ENCODE measurements around the gene C16orf54.
"Not testable (repeated sequence)": the region's sequence is repeated elsewhere in the genome, so short reads cannot be mapped to it uniquely, and the experiment has no call there.

Gene C16orf54, protein sequence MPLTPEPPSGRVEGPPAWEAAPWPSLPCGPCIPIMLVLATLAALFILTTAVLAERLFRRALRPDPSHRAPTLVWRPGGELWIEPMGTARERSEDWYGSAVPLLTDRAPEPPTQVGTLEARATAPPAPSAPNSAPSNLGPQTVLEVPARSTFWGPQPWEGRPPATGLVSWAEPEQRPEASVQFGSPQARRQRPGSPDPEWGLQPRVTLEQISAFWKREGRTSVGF

DNA sequence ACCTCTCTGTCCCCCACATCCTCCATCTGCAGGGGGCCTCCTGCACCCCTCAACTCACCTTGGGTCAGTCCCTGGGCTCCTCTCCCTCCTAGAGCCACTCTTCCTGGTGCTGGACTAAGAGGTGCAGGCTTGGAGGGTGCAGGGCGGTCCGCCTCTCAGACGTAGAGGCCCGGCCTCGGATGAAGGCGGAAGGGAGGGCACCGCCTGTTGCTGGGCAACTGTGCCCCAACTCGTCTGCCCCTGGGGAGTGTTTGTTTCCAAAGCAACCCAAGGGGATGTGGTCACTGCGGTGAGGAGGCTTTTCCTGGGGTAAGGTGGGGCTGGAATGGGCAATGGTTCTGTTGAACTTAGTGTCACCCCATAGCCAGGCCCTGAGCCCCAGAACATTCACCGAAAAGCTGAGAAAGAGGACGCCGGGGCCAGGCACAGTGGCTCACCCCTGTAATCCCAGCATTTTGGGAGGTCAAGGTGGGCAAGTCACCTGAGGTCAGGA lies at the start of gene C16orf54:
Gene C16orf54, minus strand, starts transcription at position 138 of the 493 bp plus-strand sequence. CDS start 1,039 bp downstream, outside the sequence.
- no peak for DNase-seq (ENCODE audit: low read depth in 1 of 2, low spot score in 1 of 2)
- in situ Hi-C loops (cut with HindIII; ENCODE audit: low pct_unique_long_range_greater_than_20kb, low sequenced_read_pairs), result no loop called here
- no peak for TF ChIP-seq JUND (IDR thresholded peaks at IDR 0.05; ENCODE audit: low read depth)

DNA sequence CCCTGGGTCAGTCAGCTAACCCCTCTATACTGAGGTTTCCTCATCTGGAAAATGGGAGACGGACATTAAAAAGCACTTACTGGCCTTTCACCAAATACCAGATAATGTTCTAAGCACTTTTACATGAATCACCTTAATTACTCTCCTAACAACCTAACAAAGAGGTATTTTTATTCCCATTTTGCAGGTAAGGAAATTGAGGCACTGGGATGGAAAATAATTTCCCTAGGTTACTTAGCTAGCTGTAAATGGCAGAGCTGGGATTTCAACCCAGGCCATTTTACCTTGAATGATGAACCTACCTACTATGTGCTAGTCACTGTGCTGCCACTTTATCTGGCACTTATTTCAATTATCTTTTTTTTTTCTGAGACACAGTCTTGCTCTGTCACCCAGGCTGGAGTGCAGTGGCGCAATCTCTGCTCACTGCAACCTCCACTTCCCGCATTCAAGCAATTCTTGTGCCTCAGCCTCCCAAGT lies 48.5 kb upstream of the C16orf54 start:
- no peak for DNase-seq (ENCODE audit: low read depth in 1 of 2, low spot score in 1 of 2)
- no peak for TF ChIP-seq JUND (IDR thresholded peaks at IDR 0.05; ENCODE audit: low read depth)
- in situ Hi-C loops (cut with HindIII; ENCODE audit: low pct_unique_long_range_greater_than_20kb, low sequenced_read_pairs), result no loop called here

DNA sequence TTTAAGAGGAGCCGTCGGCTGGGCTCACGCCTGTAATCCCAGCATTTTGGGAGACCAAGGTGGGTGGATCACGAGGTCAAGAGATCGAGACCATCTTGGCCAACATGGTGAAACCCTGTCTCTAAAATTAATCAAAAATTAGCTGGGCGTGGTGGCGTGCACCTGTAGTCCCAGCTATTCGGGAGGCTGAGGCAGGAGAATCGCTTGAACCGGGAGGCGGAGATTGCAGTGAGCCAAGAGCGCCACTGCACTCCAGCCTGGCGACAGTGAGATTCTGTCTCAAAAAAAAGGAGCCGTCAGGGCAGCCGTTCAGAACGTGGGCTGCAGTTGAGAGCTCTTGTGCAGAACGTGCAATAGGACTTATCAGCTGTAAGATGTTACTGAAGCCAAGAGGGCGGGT lies 47.4 kb upstream of the C16orf54 start:
- DNase-seq (ENCODE audit: low read depth in 1 of 2, low spot score in 1 of 2); in situ Hi-C loops (cut with HindIII; ENCODE audit: low pct_unique_long_range_greater_than_20kb, low sequenced_read_pairs): not testable (repeated sequence)

DNA sequence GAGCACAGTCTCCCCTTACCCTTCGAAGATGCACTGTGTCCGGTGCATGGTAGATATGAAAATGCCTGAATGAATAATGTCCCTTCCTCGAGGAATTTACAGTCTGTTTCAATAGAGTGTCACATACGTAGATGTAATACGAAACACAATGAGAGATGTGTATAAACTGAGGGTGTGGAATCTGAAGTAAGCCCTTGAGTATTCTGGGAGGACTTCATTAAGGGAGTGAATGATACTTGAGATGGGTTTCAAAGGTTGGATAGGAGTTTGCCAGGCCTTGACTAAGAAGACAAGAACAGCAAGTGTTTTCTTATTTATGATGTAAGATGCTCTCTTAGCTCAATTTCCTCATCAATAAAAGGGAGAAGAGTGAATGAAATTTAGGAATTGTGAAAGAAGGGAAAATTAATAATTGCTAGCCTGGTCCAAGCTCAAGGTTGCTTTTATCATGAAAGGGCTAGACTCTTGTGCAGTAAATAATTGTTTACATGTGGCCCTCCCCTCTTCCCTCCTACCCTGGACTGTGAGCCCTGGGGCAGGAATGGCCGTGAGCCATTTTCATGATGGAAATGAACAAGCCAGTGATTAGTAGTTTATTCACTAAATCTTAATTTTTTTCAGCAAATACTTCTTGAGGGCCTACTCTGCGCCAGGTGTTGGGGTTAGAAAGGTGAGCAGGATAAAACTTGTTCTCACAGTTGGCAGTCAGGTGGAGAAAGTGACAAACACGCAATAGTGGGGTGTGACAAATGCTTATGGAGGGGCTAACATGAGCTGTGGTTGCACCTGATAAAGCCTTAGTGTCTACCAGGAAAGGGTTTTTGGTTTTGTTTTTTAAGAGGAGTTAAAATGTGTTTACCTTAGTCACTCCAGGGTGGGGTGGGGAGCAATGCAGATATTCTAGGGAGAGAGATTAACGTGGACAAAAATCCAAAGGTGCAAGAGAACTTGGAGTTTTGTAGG lies 46.3 kb upstream of the C16orf54 start:
- in situ Hi-C loops (cut with HindIII; ENCODE audit: low pct_unique_long_range_greater_than_20kb, low sequenced_read_pairs), result no loop called here

DNA sequence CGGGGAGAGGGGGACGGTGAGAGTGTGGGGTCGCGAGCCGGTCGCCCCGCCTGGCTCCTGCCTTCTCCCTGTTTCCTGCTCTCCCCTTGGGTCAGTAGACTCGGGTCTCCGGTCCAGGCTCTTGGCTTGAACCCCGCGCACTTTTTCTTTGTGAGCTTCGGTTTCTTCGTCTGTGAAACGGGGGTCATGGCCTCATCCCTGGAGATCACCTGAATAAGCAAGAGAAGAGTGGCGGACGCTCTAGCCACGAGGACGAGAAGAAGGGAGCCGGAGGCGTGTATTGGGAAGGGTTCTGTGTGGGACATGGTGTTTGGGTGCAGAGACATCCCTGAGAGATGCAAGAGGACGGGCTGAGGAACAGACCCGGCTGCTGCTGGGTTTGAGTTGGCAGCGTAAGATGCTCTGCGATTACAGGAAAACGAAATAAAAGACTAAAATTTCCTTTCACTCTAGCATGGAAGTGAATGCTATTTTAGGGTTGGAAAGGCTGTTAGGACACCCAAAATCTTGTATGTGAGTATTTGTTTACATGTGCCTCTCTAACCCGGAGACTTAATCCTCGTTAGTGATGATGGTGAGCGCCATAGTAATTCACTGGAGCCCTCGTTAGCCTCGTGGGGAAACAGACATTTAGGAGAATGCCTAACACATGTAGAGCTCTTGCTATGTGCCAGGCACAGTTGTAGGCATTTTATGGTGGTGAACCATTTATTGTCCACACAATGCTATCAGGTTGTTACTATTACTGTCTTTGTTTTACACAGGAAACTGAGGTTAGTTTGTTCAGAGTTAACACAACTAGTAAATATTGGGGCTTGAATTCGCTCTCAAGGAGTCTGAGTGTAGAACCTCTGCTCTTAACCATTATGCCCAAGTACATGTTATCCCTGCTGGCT lies 45.4 kb upstream of the C16orf54 start:
- TF ChIP-seq JUND (IDR thresholded peaks at IDR 0.05; ENCODE audit: low read depth), result no peak
- in situ Hi-C loops (cut with HindIII; ENCODE audit: low pct_unique_long_range_greater_than_20kb, low sequenced_read_pairs), result no loop called here
- DNase-seq (ENCODE audit: low read depth in 1 of 2, low spot score in 1 of 2), result peak in 1 of 2 experiments; percentile 14

More for the DNA sequence above, 46.3 kb upstream of the C16orf54 start:
- TF ChIP-seq JUND (IDR thresholded peaks at IDR 0.05; ENCODE audit: low read depth), result no peak
- DNase-seq (ENCODE audit: low read depth in 1 of 2, low spot score in 1 of 2), result no peak

DNA sequence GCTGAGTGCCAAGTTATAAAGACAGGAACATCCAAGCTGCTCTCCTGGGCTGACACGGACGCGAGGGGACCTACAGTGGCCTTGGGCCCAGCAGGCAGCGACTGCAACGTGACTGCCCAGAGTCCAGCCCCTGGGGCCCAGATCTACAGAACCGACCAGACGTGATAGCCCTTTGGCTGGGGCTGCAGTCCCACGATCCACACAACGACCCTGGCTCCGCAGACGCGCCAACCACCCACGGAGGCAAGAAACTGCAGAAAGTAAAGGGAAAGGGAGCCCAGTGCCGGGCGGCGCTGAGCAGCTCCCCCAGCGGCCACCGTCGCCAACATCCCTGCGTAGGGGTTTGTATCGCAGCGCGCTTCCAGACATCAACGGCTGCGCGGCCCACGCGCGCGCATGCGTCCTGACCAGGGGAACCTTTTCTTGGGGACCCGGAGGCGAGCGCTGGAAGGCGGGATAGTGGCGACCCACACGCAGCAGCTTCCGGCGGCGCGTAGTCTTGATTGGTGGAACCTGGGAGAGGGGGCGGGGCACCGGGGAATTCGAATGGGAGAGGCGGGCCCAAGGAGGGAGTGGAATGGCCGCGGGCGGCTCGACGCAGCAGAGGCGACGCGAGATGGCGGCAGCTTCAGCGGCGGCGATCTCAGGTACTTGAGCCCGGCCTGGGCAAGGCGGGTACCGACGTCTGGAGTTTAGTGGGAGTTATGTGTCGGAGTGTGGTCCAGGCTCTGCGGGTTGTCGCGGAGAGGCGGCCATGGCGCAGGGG lies 44.6 kb upstream of the C16orf54 start, which contains the start of gene KIF22:
Gene KIF22, plus strand, starts transcription at position 569 of the 766 bp plus-strand sequence. Its CDS starts 9 bp downstream, at position 578.
- TF ChIP-seq JUND (IDR thresholded peaks at IDR 0.05; ENCODE audit: low read depth), result no peak

DNA sequence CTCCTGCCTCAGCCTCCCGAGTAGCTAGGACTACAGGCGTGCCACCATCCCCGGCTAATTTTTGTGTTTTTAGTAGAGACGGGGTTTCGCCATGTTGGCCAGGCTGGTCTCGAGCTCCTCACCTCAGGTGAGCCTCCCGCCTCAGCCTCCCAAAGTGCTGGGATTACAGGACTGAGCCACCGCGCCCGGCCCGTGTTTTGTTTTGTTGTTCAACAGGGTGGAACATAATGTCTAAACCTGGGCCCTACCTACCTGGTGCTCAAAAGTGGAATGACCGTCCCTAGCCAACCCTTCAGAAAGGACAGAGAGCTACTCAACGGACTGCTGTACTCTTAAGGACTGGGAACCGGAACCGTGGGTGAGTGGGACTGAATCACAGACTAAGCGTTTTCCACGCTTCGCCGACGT lies 44.0 kb upstream of the C16orf54 start:
- in situ Hi-C loops (cut with HindIII; ENCODE audit: low pct_unique_long_range_greater_than_20kb, low sequenced_read_pairs), result no loop called here
- TF ChIP-seq JUND (IDR thresholded peaks at IDR 0.05; ENCODE audit: low read depth), result no peak
- peak in 1 of 2 experiments; percentile 46 for DNase-seq (ENCODE audit: low read depth in 1 of 2, low spot score in 1 of 2)

More for the DNA sequence above, 44.6 kb upstream of the C16orf54 start, which contains the start of gene KIF22:
- DNase-seq (ENCODE audit: low read depth in 1 of 2, low spot score in 1 of 2), result peak; percentile 98 to 99
- in situ Hi-C loops (cut with HindIII; ENCODE audit: low pct_unique_long_range_greater_than_20kb, low sequenced_read_pairs), result no loop called here

DNA sequence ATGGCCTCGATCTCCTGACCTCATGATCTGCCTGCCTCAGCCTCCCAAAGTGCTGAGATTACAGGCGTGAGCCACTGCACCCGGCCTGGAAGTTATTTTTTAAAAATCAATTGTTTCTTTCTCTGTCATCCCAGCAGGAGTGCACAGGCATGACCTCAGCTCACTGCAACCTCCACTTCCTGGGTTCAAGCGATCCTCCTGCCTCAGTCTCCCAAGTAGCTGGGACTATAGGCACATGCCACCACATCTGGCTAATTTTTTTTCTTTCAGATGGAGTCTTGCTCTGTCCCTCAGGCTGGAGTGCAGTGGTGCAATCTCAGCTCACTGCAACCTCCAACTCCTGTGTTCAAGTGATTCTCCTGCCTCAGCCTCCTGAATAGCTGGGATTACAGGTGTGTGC lies 41.4 kb upstream of the C16orf54 start:
- in situ Hi-C loops (cut with HindIII; ENCODE audit: low pct_unique_long_range_greater_than_20kb, low sequenced_read_pairs); DNase-seq (ENCODE audit: low read depth in 1 of 2, low spot score in 1 of 2): not testable (repeated sequence)

DNA sequence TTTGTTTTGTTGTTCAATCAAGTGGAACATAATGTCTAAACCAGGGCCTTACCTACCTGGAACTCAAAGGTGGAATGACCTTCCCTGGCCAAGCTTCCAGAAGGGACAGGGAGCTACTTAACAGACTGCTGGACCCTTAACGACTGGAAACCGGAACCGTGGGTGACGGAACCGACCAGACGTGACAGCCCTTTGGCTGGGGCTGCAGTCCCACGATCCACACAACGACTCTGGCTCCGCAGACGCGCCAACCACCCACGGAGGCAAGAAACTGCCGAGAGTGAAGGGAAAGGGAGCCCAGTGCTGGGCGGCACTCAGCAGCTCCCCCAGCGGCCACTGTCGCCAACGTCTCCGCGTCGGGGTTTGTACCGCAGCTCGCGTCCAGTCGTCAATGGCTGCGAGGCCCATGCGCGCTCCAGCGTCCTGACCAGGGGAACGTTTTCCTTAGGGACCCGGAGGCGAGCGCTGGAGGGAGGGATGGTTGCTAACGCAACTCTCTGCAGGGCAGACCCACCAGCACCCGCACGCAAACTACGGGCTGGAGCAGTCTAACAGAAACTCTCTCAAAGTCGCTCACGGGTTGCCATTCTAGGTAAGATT lies 39.2 kb upstream of the C16orf54 start:
- in situ Hi-C loops (cut with HindIII; ENCODE audit: low pct_unique_long_range_greater_than_20kb, low sequenced_read_pairs), result no loop called here
- TF ChIP-seq JUND (IDR thresholded peaks at IDR 0.05; ENCODE audit: low read depth), result no peak

DNA sequence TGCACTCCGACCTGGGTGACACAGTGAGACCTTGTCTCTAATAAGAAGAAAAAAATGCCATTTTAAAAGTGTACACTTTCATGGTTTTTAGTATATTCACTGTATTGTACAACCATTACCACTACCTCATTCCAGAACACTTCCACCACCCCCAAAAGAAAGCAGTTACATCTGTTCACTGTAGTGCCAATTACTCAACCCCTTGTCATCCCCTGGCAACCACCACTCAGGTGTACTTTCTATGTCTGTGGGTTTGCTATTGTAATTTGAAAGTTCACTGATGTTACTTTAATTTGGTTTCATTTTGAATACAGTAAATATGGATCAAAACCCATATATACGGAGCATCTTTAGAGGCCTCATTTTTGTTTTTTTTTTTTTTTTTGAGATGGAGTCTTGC lies 38.4 kb upstream of the C16orf54 start:
- TF ChIP-seq JUND (IDR thresholded peaks at IDR 0.05; ENCODE audit: low read depth), result no peak
- in situ Hi-C loops (cut with HindIII; ENCODE audit: low pct_unique_long_range_greater_than_20kb, low sequenced_read_pairs), result no loop called here
- DNase-seq (ENCODE audit: low read depth in 1 of 2, low spot score in 1 of 2), result no peak

More for the DNA sequence above, 39.2 kb upstream of the C16orf54 start:
- no peak for DNase-seq (ENCODE audit: low read depth in 1 of 2, low spot score in 1 of 2)

DNA sequence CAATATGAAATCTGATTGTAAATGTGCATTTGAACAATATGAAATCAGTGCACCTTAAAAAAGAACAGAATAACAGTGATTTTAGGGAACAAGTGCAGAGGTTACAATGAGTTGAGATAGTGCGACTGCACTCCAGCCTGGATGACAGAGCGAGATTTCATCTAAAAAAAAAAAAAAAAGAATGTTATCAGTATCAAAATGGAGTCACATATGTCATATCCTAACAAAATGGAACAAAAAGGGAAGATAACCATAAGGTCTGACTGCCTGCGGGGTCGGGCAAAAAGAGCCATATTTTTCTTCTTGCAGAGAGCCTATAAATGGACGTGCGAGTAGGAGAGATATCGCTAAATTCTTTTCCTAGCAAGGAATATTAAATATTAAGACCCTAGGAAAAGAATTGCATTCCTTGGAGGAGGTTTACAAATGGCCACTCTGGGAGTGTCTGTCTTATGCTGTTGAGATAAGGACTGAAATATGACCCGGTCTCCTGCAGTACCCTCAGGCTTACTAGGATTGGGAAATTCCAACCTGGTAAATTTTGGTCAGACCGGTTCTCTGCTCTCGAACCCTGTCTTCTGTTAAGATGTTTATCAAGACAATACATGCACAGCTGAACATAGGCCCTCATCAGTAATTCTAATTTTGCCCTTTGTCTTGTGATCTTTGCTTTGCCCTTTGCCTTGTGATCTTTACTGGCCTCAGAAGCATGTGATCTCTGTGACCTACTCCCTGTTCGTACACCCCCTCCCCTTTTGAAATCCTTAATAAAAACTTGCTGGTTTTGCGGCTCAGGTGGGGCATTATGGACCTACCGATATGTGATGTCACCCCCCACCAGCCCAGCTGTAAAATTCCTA lies 37.5 kb upstream of the C16orf54 start:
- DNase-seq (ENCODE audit: low read depth in 1 of 2, low spot score in 1 of 2), result peak in 1 of 2 experiments; percentile 76

More for the DNA sequence above, 37.5 kb upstream of the C16orf54 start:
- in situ Hi-C loops (cut with HindIII; ENCODE audit: low pct_unique_long_range_greater_than_20kb, low sequenced_read_pairs), result not testable (repeated sequence)
